Neural progenitor cell (in vitro differentiated cells): ENCODE measurements around the gene IPO13.

ENCODE experiments used
- EZH2 ChIP-seq: fragments of 200-600 bp; sonication (generic); IDR thresholded peaks from 2 replicates; pipeline ENCODE4 v1.6.1; 2017; ENCODE audit warnings: antibody characterized with exemption, mild to moderate bottlenecking, moderate library complexity
- TF ChIP-seq, protein P1 (sequence below): fragments of 200-600 bp; sonication (generic); IDR thresholded peaks from 2 replicates; pipeline ENCODE4 v1.5.1; 2017; ENCODE audit warnings: antibody characterized with exemption, mild to moderate bottlenecking

DNA sequence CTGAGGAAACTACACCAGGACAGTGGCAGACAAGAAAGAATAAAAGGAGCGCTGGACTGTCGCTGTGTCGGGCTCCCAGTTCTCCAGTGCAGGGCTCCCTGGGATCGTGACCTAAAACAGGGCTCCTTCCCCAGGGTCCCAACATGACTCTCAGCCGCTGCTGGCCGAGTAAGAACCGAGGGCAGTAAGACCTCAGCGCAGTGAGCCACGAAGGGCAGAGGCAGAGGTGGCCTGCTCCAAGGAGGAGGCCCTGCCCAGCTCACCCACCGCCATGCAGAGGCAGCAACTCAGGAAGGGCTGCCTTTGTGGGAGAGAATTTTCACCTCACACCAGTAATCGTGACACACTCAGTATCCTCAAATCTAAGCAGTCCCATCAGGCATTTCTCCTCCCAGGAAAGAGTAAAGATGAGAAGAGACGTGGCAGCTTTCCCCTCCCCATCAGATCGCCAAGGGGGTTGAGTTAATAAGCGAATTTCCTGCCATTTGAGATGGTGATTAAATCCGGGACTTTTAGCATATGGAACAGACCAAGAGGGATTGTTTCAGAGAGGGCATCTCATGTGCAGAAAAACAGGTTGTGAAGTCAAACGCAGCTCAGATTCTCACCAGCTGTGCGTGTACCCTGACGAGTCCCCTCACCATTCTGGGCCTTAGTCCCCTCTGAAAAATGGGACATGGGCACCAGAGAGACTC lies 32.9 kb upstream of the IPO13 start:
- TF ChIP-seq, protein P1, sequence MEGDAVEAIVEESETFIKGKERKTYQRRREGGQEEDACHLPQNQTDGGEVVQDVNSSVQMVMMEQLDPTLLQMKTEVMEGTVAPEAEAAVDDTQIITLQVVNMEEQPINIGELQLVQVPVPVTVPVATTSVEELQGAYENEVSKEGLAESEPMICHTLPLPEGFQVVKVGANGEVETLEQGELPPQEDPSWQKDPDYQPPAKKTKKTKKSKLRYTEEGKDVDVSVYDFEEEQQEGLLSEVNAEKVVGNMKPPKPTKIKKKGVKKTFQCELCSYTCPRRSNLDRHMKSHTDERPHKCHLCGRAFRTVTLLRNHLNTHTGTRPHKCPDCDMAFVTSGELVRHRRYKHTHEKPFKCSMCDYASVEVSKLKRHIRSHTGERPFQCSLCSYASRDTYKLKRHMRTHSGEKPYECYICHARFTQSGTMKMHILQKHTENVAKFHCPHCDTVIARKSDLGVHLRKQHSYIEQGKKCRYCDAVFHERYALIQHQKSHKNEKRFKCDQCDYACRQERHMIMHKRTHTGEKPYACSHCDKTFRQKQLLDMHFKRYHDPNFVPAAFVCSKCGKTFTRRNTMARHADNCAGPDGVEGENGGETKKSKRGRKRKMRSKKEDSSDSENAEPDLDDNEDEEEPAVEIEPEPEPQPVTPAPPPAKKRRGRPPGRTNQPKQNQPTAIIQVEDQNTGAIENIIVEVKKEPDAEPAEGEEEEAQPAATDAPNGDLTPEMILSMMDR, result no peak
- no peak for TF ChIP-seq EZH2
